Adrenal gland (tissue), 12 donors: ENCODE measurements around the gene ADAMTS13. TPM values are rescaled to one million over a fixed set of nuclear protein-coding genes. Genes with fewer than 3 reads are reported as not detected.

Experiments used
- DNase-seq, 7 donors: peaks; one replicate each; pipeline ENCODE4 v3.0.0-alpha.2; 2019 to 2020
- H3K27ac ChIP-seq, 5 donors: fragments of 200-600 bp; sonication (generic) in 4 of 5; 1 replicate in 3 of 5; 2 replicates in 2 of 5; pipeline versions ENCODE4 v1.5.1 to v1.8.0; 2016 to 2020; ENCODE audit warnings: mild to moderate bottlenecking in 1 of 5
- H3K27me3 ChIP-seq: fragments of 200-600 bp; 2 replicates; pipeline ENCODE4 v1.8.0; 2021
- H3K36me3 ChIP-seq, 2 donors: fragments of 200-600 bp; replicated peaks in 1 of 2; 1 replicate in 1 of 2; 2 replicates in 1 of 2; pipeline versions ENCODE4 v1.5.1 to v1.8.0; 2018 to 2022
- H3K4me1 ChIP-seq, 2 donors: fragments of 200-600 bp; replicated peaks in 1 of 2; 1 replicate in 1 of 2; 2 replicates in 1 of 2; pipeline versions ENCODE4 v1.5.1 to v1.8.0; 2018 to 2021
- H3K4me3 ChIP-seq, 4 donors: fragments of 200-600 bp; sonication (generic) in 3 of 4; one replicate each; pipeline ENCODE4 v1.5.1; 2016 to 2018
- H3K9me3 ChIP-seq, 3 donors: fragments of 200-600 bp; sonication (generic) in 1 of 3; replicated peaks in 1 of 3; 1 replicate in 2 of 3; 2 replicates in 1 of 3; pipeline versions ENCODE4 v1.5.1 to v1.8.0; 2016 to 2021
- POLR2A ChIP-seq, 2 donors: fragments of 450-650 bp; IDR thresholded peaks; one replicate each; pipeline ENCODE4 v1.6.1; 2017; ENCODE audit warnings: antibody characterized with exemption in 2 of 2, mild to moderate bottlenecking in 2 of 2, moderate library complexity in 1 of 2
- WGBS, 4 donors: extraction: QIAGEN DNeasy Blood & Tissue Kit in 2 of 4; methylation state at CpG; one replicate each; pipeline versions ENCODE4 v1.1.5 to v1.1.7; 2013 to 2017; 5-methylcytosine and 5-hydroxymethylcytosine counted together
- intact Hi-C, 2 donors: fragments of 100-400 bp; cut with DNase I; formaldehyde crosslinking; loops; one replicate each; pipeline versions ENCODE4 v1.14.1 to v1.15.0; 2022 to 2023
- polyA plus RNA-seq, 3 donors: library from polyadenylated mRNA; stranded (reverse); fragments of 200-250 nt in 2 of 3; fragments of 350-450 nt in 1 of 3; fragmentation: Illumina TruSeq in 1 of 3; extraction: RNeasy Lipid Tissue Mini Kit (QIAGEN cat#74804) in 1 of 3; gene quantifications; one replicate each; pipeline ENCODE4 v1.2.3, GENCODE V29; 2013 to 2014
- total RNA-seq, 9 donors: library from RNA; depleted of rRNA in 4 of 9; stranded (reverse); fragments of >200 nt in 4 of 9; fragments of 120-200 nt in 1 of 9; fragmentation: NEBNext Ultra II Directional in 1 of 9; extraction: Animal tissue kit (Norgen Biotek cat#: 25700) in 1 of 9; gene quantifications; one replicate each; pipeline versions ENCODE4 v1.1.0 to v1.2.4, GENCODE V29; 2013 to 2023
- TF ChIP-seq, protein P1 (sequence below), 6 experiments: fragments of 450-650 bp in 4 of 6; fragments of 200-600 bp in 2 of 6; sonication (generic) in 1 of 6; IDR thresholded peaks; 1 replicate in 5 of 6; 2 replicates in 1 of 6; pipeline versions ENCODE4 v1.5.1 to v1.8.0; 2016 to 2021; ENCODE audit warnings: antibody characterized with exemption in 6 of 6, mild to moderate bottlenecking in 2 of 6, moderate library complexity in 1 of 6
- donor health status: healthy with polysubstance abuse.
- donor health status: Bipolar disorder and iron deficiency.
- donor health status: DM: yes; HTN: yes; CAD: no.
- donor health status: DM: no; HTN: no; CAD: no.
- donor health status: DM: no; HTN: no; CAD: no.
- donor health status: DM: yes; HTN: yes; CAD: no.

The ADAMTS13 gene
- total and polyA plus RNA-seq, 12 donors: 0.15 to 19.9 (median 2.0) TPM

DNA sequence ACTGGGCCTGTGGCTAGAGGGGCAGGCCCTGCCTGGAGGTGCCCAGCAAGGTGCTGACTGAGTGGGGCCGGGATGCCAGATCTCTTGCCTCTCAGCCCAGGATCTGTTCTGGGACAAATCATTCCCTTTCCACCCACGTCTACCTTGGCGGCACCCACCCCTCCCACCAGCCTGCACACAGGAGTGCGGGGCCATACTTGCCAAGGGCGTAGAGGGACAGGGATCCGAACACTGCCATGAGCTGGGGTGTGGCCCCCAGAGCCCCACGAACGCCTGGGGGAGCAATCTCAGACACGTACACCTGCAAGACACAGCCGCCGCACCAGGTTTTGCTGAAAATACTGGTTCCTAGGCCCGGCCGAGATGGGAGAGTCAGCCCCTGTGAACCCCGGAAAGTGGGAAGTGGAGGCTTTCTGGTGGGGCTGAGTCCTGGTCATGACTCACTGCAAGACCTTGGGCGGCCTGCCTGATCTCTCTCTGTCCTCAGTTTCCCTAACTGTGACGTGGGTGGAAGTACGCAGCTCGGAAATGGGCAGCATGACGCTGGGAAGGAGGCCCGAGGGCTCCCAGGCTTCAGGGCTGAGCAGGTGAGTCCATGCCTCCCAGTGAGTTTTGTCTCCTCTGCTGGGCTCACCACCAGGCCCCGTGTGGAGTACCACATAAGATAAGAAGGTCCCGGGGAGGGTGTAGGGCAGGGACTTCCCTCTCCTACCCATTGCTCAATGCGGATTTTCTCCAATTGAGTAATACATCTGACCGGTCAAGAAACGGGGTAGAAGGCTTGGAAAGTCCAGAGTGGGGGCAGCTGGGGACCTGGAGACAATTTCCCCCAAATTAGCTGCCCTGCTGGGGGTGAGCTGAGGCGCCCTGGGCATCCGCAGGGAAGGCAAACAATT lies 54.1 kb downstream of the ADAMTS13 start:
- DNase-seq: no peak
- Histone ChIP-seq H3K27ac (no peak overlapping the region), H3K4me1 (peaks cover 0 to 20% of the 10 kb centered on the region in 2 donors), H3K9me3 (no peaks in the 10 kb centered on the region), H3K36me3 (no peaks in the 10 kb centered on the region), H3K4me3 (no peak overlapping the region), H3K27me3 (no peaks in the 10 kb centered on the region)
- TF ChIP-seq, protein P1, sequence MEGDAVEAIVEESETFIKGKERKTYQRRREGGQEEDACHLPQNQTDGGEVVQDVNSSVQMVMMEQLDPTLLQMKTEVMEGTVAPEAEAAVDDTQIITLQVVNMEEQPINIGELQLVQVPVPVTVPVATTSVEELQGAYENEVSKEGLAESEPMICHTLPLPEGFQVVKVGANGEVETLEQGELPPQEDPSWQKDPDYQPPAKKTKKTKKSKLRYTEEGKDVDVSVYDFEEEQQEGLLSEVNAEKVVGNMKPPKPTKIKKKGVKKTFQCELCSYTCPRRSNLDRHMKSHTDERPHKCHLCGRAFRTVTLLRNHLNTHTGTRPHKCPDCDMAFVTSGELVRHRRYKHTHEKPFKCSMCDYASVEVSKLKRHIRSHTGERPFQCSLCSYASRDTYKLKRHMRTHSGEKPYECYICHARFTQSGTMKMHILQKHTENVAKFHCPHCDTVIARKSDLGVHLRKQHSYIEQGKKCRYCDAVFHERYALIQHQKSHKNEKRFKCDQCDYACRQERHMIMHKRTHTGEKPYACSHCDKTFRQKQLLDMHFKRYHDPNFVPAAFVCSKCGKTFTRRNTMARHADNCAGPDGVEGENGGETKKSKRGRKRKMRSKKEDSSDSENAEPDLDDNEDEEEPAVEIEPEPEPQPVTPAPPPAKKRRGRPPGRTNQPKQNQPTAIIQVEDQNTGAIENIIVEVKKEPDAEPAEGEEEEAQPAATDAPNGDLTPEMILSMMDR (IDR thresholded peaks at IDR 0.05): no peak
- 80 to 86% (median 83%) methylated on average over 23 to 27 of the region's 27 CpGs for WGBS, 4 donors
- intact Hi-C loops: no loop called here

- Histone ChIP-seq H3K27me3 (no peaks in the 10 kb centered on the region), H3K36me3 (no peaks in the 10 kb centered on the region), H3K9me3 (no peaks in the 10 kb centered on the region), H3K27ac (no peak overlapping the region), H3K4me3 (no peak overlapping the region), H3K4me1 (peaks cover 0 to 20% of the 10 kb centered on the region in 2 donors)
- DNase-seq: no peak
- 88 to 97% (median 93%) methylated on average over 5 to 21 of the region's 21 CpGs for WGBS, 4 donors
- intact Hi-C loops: no loop called here
- TF ChIP-seq, protein P1 (IDR thresholded peaks at IDR 0.05): no peak
- no peak for TF ChIP-seq POLR2A (IDR thresholded peaks at IDR 0.05)
These were observed 54.8 kb downstream of the ADAMTS13 start for GRCh38 chr9:133476941-133477340.

DNA sequence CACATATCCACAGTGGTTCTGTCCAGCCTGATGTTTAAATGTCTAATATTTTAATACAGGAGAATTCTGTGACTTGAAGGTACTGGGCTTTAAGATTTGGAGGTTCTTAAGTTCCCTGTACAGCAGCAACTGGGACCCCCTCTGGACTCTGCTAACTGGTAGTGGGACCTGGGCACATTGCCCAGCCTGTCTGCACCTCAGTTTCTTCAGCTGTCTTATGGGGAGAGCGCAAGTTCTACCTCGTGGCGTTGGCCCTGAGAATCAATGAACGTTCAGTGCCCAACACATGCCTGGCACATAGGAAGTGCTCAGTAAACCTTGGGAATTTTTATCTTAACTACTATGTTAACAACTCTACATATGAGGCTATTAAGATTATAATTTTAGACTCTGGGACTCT lies 55.3 kb downstream of the ADAMTS13 start:
- 87 to 97% (median 94%) methylated on average over 4 of the region's 4 CpGs for WGBS, 4 donors
- intact Hi-C loops: no loop called here
- TF ChIP-seq POLR2A (IDR thresholded peaks at IDR 0.05): no peak
- TF ChIP-seq, protein P1 (IDR thresholded peaks at IDR 0.05): no peak
- H3K27ac ChIP-seq: no peak overlapping the region
- no peaks in the 10 kb centered on the region for H3K36me3 ChIP-seq
- peaks cover 0 to 20% of the 10 kb centered on the region in 2 donors for H3K4me1 ChIP-seq
- H3K9me3 ChIP-seq: no peaks in the 10 kb centered on the region
- H3K4me3 ChIP-seq: no peak overlapping the region
- H3K27me3 ChIP-seq: no peaks in the 10 kb centered on the region
- no peak for DNase-seq

DNA sequence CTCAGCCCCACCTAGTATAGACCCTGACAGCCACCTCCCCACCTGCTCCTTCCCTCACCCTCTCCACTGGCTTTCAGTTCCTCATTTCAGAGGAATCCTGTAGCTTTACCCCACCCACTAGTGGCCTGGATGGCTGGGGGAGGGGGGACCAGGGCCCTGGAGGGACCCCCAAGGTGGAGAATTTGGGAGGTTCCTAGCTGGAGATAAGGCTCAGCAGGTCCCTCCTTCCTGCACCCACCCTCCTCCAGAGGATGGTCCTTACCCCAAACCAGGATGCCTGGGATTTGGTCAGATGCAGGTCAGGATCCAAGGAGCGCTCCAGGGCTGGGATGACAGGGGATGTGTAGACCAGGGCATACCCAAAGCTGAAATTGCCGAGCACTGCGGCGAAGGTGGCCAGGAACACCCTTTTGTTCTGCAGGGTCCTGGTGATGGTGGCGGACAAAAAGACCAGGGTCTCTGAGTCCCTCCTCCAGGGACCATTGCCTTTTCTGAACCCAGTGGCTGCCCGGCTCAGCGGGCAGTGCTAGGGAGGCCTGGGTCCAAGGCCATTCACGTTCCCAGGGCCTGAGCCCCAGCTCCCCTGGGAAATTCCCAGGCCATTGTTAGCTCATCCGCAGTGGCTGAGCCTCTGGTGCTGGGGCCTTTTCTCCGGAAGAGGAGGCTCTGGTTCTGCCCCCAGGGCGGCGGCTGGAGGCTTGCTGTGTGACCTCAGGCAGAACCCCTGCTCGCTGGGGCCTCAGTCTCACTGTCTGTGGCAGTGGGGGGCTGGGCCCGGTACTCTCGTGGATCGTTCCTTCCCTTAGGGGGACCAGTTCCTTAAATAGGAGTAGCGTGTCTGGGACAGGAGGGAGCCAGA lies 56.1 kb downstream of the ADAMTS13 start:
- Histone ChIP-seq H3K4me3 (peak overlapping the region in 2 of 4 donors; percentile 40 to 44), H3K36me3 (no peaks in the 10 kb centered on the region), H3K27ac (peak overlapping the region in 2 of 5 donors; percentile 37 to 51), H3K27me3 (no peaks in the 10 kb centered on the region), H3K4me1 (peaks cover 0 to 20% of the 10 kb centered on the region in 2 donors), H3K9me3 (no peaks in the 10 kb centered on the region)
- intact Hi-C loops: no loop called here
- TF ChIP-seq, protein P1 (IDR thresholded peaks at IDR 0.05): no peak
- TF ChIP-seq POLR2A (IDR thresholded peaks at IDR 0.05): no peak
- no peak for DNase-seq
- 39 to 94% (median 48%) methylated on average over 2 to 17 of the region's 17 CpGs for WGBS, 4 donors
